Tibial artery (tissue), 4 donors: Measurements from ENCODE around the gene PVALEF.
A peak's percentile ranks its signal among the peaks of the same experiment; 100 is the strongest.
"Not testable (repeated sequence)": the region's sequence is repeated elsewhere in the genome, so short reads cannot be mapped to it uniquely, and the experiment has no call there.

Experiments used
- DNase-seq, 2 donors: peaks; one replicate each; pipeline ENCODE4 v3.0.0-alpha.2; 2019
- H3K27ac ChIP-seq, 2 donors: fragments of 200-600 bp; sonication (generic) in 1 of 2; 1 replicate in 1 of 2; 2 replicates in 1 of 2; pipeline ENCODE4 v1.5.1; 2018 to 2019; ENCODE audit warnings: mild to moderate bottlenecking in 1 of 2
- H3K27me3 ChIP-seq, 2 donors: fragments of 200-600 bp; sonication (generic) in 1 of 2; one replicate each; pipeline versions ENCODE4 v1.5.1 to v1.6.0; 2016 to 2019
- H3K36me3 ChIP-seq, 3 donors: fragments of 200-600 bp; sonication (generic) in 2 of 3; one replicate each; pipeline ENCODE4 v1.5.1; 2016 to 2019; ENCODE audit warnings: mild to moderate bottlenecking in 2 of 3
- H3K4me1 ChIP-seq, 4 donors: fragments of 200-600 bp; sonication (generic) in 2 of 4; 1 replicate in 3 of 4; 2 replicates in 1 of 4; pipeline ENCODE4 v1.5.1; 2016 to 2019
- H3K4me3 ChIP-seq, 2 donors: fragments of 200-600 bp; sonication (generic) in 1 of 2; 1 replicate in 1 of 2; 2 replicates in 1 of 2; pipeline ENCODE4 v1.5.1; 2018 to 2019; ENCODE audit warnings: mild to moderate bottlenecking in 2 of 2
- H3K9me3 ChIP-seq, 3 donors: fragments of 200-600 bp; sonication (generic) in 1 of 3; one replicate each; pipeline ENCODE4 v1.5.1; 2016 to 2019
- intact Hi-C: fragments of 100-400 bp; cut with DNase I; formaldehyde crosslinking; loops from one replicate; pipeline ENCODE4 v1.15.0; 2023; ENCODE audit warnings: low total_unique reads
- TF ChIP-seq, protein P1 (sequence below), 2 experiments: fragments of 200-600 bp in 1 of 2; fragments of 450-650 bp in 1 of 2; IDR thresholded peaks; one replicate each; pipeline ENCODE4 v1.5.1; 2017 to 2019; ENCODE audit warnings: antibody characterized with exemption in 2 of 2, mild to moderate bottlenecking in 1 of 2, moderate library complexity in 1 of 2

The PVALEF gene

DNA sequence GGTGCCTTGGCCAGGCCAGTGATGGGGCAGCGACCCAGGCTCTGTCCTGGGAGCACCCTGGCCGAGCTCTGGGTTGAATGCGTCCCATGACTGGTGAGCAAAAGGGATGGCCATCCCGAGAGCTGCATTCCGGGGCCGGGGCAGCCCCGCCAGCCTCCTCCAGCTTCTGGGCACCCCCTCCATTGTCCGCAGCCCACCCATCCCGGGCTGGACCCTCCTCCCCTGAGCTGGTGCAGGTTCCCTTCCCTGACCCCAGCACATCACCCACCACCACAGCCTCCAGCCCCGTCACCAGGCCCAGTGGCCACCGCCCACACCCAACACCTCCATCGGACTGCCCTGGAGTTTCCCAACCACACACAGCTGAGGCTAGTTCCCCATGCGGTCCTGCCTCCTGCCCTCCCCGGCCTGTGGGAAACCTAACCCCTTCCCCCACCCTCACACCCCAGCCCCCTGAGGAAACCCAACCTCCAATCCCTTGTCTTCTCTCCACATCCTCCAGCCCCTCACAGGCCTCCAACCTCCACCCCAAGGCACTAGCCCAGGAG lies 16.2 kb upstream of the PVALEF start:
- no peaks in the 10 kb centered on the region for H3K4me1 ChIP-seq
- no peaks in the 10 kb centered on the region for H3K9me3 ChIP-seq
- H3K4me3 ChIP-seq, result no peak overlapping the region
- intact Hi-C loops, result no loop called here
- no peak for DNase-seq
- TF ChIP-seq, protein P1, sequence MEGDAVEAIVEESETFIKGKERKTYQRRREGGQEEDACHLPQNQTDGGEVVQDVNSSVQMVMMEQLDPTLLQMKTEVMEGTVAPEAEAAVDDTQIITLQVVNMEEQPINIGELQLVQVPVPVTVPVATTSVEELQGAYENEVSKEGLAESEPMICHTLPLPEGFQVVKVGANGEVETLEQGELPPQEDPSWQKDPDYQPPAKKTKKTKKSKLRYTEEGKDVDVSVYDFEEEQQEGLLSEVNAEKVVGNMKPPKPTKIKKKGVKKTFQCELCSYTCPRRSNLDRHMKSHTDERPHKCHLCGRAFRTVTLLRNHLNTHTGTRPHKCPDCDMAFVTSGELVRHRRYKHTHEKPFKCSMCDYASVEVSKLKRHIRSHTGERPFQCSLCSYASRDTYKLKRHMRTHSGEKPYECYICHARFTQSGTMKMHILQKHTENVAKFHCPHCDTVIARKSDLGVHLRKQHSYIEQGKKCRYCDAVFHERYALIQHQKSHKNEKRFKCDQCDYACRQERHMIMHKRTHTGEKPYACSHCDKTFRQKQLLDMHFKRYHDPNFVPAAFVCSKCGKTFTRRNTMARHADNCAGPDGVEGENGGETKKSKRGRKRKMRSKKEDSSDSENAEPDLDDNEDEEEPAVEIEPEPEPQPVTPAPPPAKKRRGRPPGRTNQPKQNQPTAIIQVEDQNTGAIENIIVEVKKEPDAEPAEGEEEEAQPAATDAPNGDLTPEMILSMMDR (IDR thresholded peaks at IDR 0.05), result no peak
- H3K27me3 ChIP-seq, result peaks cover 0 to 33% of the 10 kb centered on the region in 2 donors
- H3K27ac ChIP-seq, result no peak overlapping the region
- no peaks in the 10 kb centered on the region for H3K36me3 ChIP-seq

DNA sequence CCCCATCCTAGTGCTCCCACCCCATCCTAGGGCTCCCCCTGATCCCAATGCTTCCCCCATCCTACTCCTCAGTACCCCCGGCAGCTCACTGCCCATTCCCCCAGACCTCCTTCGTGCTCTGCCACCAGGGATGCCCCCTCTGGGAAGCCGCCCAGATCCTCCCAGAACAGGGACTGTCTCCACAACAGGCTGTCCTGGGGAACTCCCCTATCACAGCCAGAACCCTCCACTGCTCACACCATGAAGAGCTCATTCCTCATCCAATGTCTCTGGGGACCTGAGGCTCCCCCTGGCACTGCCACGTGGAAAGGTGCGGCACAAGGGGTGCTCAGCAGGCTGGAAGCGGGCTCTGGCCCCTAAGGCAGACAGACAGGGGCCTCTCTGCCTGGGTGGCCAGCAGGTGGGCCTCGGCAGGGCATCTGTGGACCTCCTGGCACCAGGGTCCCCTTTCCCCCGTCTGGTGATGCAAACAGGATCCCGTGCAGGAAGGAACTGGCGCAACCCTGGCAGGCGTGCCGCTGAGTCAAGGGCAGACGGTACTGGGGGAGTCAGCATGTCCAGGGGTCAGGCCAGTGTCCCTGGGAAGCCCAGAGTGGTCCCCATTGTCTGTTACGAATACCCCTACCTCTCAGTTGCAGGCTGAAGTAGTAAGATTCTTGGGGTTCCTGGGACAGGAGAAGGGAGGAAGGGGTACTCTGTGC lies 14.8 kb upstream of the PVALEF start:
- H3K27me3 ChIP-seq, result peaks cover 0 to 28% of the 10 kb centered on the region in 2 donors
- peak in 1 of 2 donors; percentile 38 for DNase-seq
- H3K36me3 ChIP-seq, result no peaks in the 10 kb centered on the region
- no peaks in the 10 kb centered on the region for H3K9me3 ChIP-seq
- no peaks in the 10 kb centered on the region for H3K4me1 ChIP-seq
- intact Hi-C loops, result no loop called here
- no peak overlapping the region for H3K27ac ChIP-seq
- TF ChIP-seq, protein P1 (IDR thresholded peaks at IDR 0.05), result no peak
- H3K4me3 ChIP-seq, result no peak overlapping the region

DNA sequence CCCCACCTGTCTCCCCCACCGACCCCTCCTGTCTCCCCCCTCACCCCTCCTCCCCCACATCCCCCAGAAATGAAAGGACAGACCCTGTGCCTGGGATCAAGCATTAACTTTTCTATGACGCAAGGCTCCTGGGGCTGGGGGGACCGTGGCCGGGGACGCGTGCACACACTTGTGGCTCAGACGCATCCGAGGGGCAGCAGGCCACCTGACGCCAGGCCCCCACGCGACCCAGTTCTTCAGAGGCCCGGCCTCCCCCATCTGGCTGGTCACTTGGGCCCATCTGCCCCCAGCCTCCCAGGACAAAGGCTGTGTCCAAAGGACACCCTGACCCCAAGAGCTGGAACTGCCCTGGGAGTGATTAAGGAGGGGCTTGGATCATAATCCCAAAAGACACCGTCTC lies 14.0 kb upstream of the PVALEF start:
- no peak overlapping the region for H3K27ac ChIP-seq
- peaks cover 0 to 28% of the 10 kb centered on the region in 2 donors for H3K27me3 ChIP-seq
- TF ChIP-seq, protein P1 (IDR thresholded peaks at IDR 0.05), result no peak
- H3K4me1 ChIP-seq, result no peaks in the 10 kb centered on the region
- H3K9me3 ChIP-seq, result no peaks in the 10 kb centered on the region
- H3K4me3 ChIP-seq, result no peak overlapping the region
- intact Hi-C loops, result no loop called here
- no peaks in the 10 kb centered on the region for H3K36me3 ChIP-seq
- DNase-seq, result no peak

DNA sequence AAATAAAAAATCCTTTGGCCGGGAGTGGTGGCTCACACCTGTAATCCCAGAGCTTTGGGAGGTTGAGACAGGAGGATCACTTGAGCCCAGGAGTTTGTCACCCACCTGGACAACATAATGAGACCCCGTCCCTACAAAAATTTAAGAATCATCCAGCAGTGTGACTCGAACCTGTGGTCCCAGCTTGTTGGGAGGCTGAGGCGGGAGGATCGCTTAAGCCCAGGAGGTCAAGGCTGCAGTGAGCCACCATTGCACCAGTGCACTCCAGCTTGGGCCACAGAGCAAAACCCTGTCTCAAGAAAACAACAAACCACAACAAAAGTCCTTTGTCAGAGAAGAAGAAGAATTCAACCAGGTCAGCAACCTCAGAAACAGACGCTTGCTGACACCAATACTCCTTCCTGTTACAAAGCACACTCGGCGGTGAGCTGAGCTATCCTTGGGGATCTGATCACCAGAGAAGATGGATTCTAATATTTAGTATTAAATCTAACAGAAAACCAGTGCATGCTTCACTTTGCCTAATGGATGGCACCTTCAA lies 12.9 kb upstream of the PVALEF start:
- H3K4me3 ChIP-seq, result no peak overlapping the region
- DNase-seq, result no peak
- H3K36me3 ChIP-seq, result no peaks in the 10 kb centered on the region
- TF ChIP-seq, protein P1 (IDR thresholded peaks at IDR 0.05), result no peak
- H3K4me1 ChIP-seq, result no peaks in the 10 kb centered on the region
- H3K27ac ChIP-seq, result no peak overlapping the region
- H3K9me3 ChIP-seq, result no peaks in the 10 kb centered on the region
- peaks cover 0 to 31% of the 10 kb centered on the region in 2 donors for H3K27me3 ChIP-seq
- intact Hi-C loops, result no loop called here

DNA sequence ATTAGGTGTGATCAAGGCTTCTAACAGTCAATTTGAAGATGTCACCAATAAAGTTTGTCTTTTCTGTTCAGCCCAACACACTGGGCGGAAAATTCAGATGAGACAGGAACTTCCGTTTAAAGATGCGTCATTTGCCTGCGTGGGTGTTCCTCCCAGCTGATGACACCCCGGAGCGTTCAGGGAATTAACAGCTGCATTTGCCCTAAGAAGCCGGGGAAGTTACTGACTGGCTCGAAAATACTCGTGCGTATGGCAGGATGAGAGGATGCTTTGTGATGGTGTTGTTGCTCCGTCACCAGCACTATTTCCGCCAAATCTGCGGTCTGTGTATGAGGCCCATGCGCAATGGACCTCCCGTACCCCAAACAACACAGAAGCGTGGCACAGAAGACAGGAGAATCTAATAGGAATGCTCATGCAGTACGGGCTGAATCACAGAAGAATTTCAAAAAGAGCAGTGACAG lies 11.9 kb upstream of the PVALEF start:
- DNase-seq, result no peak
- H3K27me3 ChIP-seq, result peaks cover 0 to 36% of the 10 kb centered on the region in 2 donors
- H3K9me3 ChIP-seq, result no peaks in the 10 kb centered on the region
- H3K27ac ChIP-seq, result no peak overlapping the region
- no peaks in the 10 kb centered on the region for H3K36me3 ChIP-seq
- intact Hi-C loops, result no loop called here
- H3K4me3 ChIP-seq, result no peak overlapping the region
- TF ChIP-seq, protein P1 (IDR thresholded peaks at IDR 0.05), result no peak
- no peaks in the 10 kb centered on the region for H3K4me1 ChIP-seq

DNA sequence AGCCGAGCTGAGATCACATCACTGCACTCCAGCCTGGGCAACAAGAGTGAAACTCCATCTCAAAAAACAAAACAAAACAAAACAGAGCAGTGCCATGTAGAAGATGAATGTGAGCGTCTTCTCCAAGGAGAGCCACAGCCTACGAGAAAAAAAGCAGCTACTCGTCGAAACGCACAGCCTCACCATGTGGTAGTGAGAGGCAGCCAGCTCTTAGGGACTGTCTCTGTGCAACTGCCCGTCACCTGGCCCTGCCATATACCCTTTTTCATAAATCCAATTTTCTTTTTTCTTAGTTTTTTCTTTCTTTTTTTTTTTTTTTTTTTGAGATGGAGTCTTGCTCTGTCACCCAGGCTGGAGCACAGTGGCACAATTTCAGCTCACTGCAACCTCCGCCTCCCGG lies 11.3 kb upstream of the PVALEF start:
- H3K4me3 ChIP-seq, H3K36me3 ChIP-seq, H3K27ac ChIP-seq, intact Hi-C loops, H3K4me1 ChIP-seq, H3K9me3 ChIP-seq, DNase-seq: not testable (repeated sequence)
- H3K27me3 ChIP-seq, result peaks cover 0 to 38% of the 10 kb centered on the region in 2 donors
